ENCODE measurements around the gene MAP3K2. TPM values are rescaled to one million over a fixed set of nuclear protein-coding genes. Genes with fewer than 3 reads are reported as not detected.

MAP3K2 gene
- total RNA-seq, 1 experiment from 2014 or later: 13.8 TPM

GRCh38 chr2:127277028-127277427, 110.7 kb downstream of the MAP3K2 start:
- in situ Hi-C loops (cut with HindIII; ENCODE audit: low sequenced_read_pairs): no loop called here
- no peak for DNase-seq (ENCODE audit: low spot score)

- DNase-seq (ENCODE audit: low spot score): peak; percentile 30
- in situ Hi-C loops (cut with HindIII; ENCODE audit: low sequenced_read_pairs): no loop called here
Observed at GRCh38 chr2:127275789-127276188, 112.0 kb downstream of the MAP3K2 start.

GRCh38 chr2:127275356-127275755, 112.4 kb downstream of the MAP3K2 start:
- peak; percentile 59 for DNase-seq (ENCODE audit: low spot score)
- in situ Hi-C loops (cut with HindIII; ENCODE audit: low sequenced_read_pairs): no loop called here

- DNase-seq (ENCODE audit: low spot score): no peak
- in situ Hi-C loops (cut with HindIII; ENCODE audit: low sequenced_read_pairs): no loop called here
Observed at GRCh38 chr2:127270663-127271062, 117.1 kb downstream of the MAP3K2 start.

- in situ Hi-C loops (cut with HindIII; ENCODE audit: low sequenced_read_pairs): no loop called here
- no peak for DNase-seq (ENCODE audit: low spot score)
Observed at GRCh38 chr2:127261804-127262406, 125.9 kb downstream of the MAP3K2 start.

- DNase-seq (ENCODE audit: low spot score): no peak
Observed at GRCh38 chr2:127259355-127259754, 128.4 kb downstream of the MAP3K2 start.

GRCh38 chr2:127256866-127257265, 130.9 kb downstream of the MAP3K2 start:
- in situ Hi-C loops (cut with HindIII; ENCODE audit: low sequenced_read_pairs): no loop called here
- no peak for DNase-seq (ENCODE audit: low spot score)

More at GRCh38 chr2:127259355-127259754, 128.4 kb downstream of the MAP3K2 start:
- in situ Hi-C loops (cut with HindIII; ENCODE audit: low sequenced_read_pairs): no loop called here

- in situ Hi-C loops (cut with HindIII; ENCODE audit: low sequenced_read_pairs): no loop called here
- no peak for DNase-seq (ENCODE audit: low spot score)
Observed at GRCh38 chr2:127256381-127256780, 131.4 kb downstream of the MAP3K2 start.

GRCh38 chr2:127255721-127256120, 132.1 kb downstream of the MAP3K2 start:
- DNase-seq (ENCODE audit: low spot score): no peak
- in situ Hi-C loops (cut with HindIII; ENCODE audit: low sequenced_read_pairs): no loop called here

- no peak for DNase-seq (ENCODE audit: low spot score)
- in situ Hi-C loops (cut with HindIII; ENCODE audit: low sequenced_read_pairs): no loop called here
Observed at GRCh38 chr2:127255146-127255545, 132.6 kb downstream of the MAP3K2 start.

GRCh38 chr2:127254386-127254981, 133.3 kb downstream of the MAP3K2 start:
- in situ Hi-C loops (cut with HindIII; ENCODE audit: low sequenced_read_pairs): no loop called here
- DNase-seq (ENCODE audit: low spot score): no peak

Other genes starting within 250 kb of the MAP3K2 start
- gene CYP27C1, start 167.7 kb downstream of the MAP3K2 start, total RNA-seq (2014; rRNA removed; shearing (Covaris generic)): 1.0 and 4.4 TPM in 2 replicates
- gene ERCC3, start 93.8 kb downstream of the MAP3K2 start, total RNA-seq (2014; rRNA removed; shearing (Covaris generic)): 38.4 and 54.4 TPM in 2 replicates
- gene PROC, start 30.5 kb upstream of the MAP3K2 start, total RNA-seq (2014; rRNA removed; shearing (Covaris generic)): 0.37 TPM in 1 of 2 replicates, not detected in the other
- 51.9 and 59.2 TPM in 2 replicates for gene IWS1, start 138.5 kb upstream of the MAP3K2 start, total RNA-seq (2014; rRNA removed; shearing (Covaris generic))
- 0.12 TPM in 1 of 2 replicates, not detected in the other for gene MYO7B, start 147.7 kb upstream of the MAP3K2 start, total RNA-seq (2014; rRNA removed; shearing (Covaris generic))

Measured in G401 (cell line).